Ascending aorta (tissue), 2 donors: ENCODE data around the gene GAREM2. TPM values are rescaled to one million over a fixed set of nuclear protein-coding genes. Genes with fewer than 3 reads are reported as not detected.

ENCODE experiments used
- DNase-seq, 2 donors: peaks; one replicate each; pipeline ENCODE4 v3.0.0-alpha.2; 2019; ENCODE audit warnings: low spot score in 2 of 2
- H3K27ac ChIP-seq, 2 donors: fragments of 200-600 bp; sonication (generic); one replicate each; pipeline ENCODE4 v1.5.1; 2016 to 2017; ENCODE audit warnings: mild to moderate bottlenecking in 1 of 2
- H3K27me3 ChIP-seq: fragments of 200-600 bp; sonication (generic); one replicate; pipeline ENCODE4 v1.5.1; 2017
- H3K36me3 ChIP-seq, 2 donors: fragments of 200-600 bp; sonication (generic); one replicate each; pipeline ENCODE4 v1.5.1; 2016
- H3K4me1 ChIP-seq, 2 donors: fragments of 200-600 bp; sonication (generic); one replicate each; pipeline ENCODE4 v1.5.1; 2016 to 2017; ENCODE audit warnings: mild to moderate bottlenecking in 1 of 2
- H3K4me3 ChIP-seq, 2 donors: fragments of 200-600 bp; sonication (generic); one replicate each; pipeline ENCODE4 v1.5.1; 2016 to 2017; ENCODE audit warnings: mild to moderate bottlenecking in 1 of 2
- H3K9me3 ChIP-seq, 2 donors: fragments of 200-600 bp; sonication (generic); one replicate each; pipeline ENCODE4 v1.5.1; 2016
- CTCF ChIP-seq, 3 experiments: fragments of 200-600 bp in 2 of 3; fragments of 450-650 bp in 1 of 3; sonication (generic) in 2 of 3; IDR thresholded peaks; one replicate each; pipeline ENCODE4 v1.5.1; 2016 to 2019; ENCODE audit warnings: antibody characterized with exemption in 3 of 3, mild to moderate bottlenecking in 1 of 3, moderate library complexity in 1 of 3
- intact Hi-C: fragments of 100-400 bp; cut with DNase I; formaldehyde crosslinking; loops from one replicate; pipeline ENCODE4 v1.15.1; 2023
- total RNA-seq: library from RNA; depleted of rRNA; stranded (reverse); fragments of >200 nt; gene quantifications from one replicate; pipeline ENCODE4 v1.1.0, GENCODE V29; 2016

The GAREM2 gene
- total RNA-seq, result 2.1 TPM

GRCh38 chr2:26172871-26173775, at the start of gene GAREM2:
TSS of gene GAREM2 (plus strand) at chr2:26173088. CDS start at chr2:26173221, 133 bp downstream.
- Histone ChIP-seq H3K36me3 (no peaks in the 10 kb centered on the region), H3K27ac (no peak within 1 kb of the TSS), H3K4me1 (peaks cover 4% of the 10 kb centered on the region in 2 donors), H3K4me3 (peak within 1 kb of the TSS; percentile 57 to 63), H3K9me3 (no peaks in the 10 kb centered on the region), H3K27me3 (peaks cover 15% of the 10 kb centered on the region)
- TF ChIP-seq CTCF (IDR thresholded peaks at IDR 0.05), result no peak
- intact Hi-C loops, result no loop called here
- DNase-seq, result peak in 1 of 2 donors; percentile 60

DNA sequence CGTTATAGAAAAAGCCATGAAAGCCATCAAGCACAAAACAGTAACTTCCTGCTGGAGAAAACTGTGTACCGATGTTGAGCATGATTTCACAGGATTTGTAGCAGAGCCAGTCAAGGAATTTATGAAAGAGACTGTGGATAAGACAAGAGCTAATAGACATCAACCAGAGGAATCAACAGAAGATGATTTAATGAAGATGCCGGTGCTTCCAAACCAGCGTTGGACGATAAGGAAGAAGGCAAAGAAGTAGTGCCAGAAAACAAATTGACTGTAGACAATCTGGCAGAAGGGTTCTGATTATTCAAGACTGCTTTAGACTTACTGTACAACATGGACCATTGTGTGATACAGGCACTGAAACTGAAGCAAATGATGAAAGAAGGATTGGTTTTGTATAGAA, 49.5 kb upstream of the GAREM2 start:
- Histone ChIP-seq H3K36me3 (peaks cover 5 to 8% of the 10 kb centered on the region in 2 donors), H3K4me3 (no peak overlapping the region), H3K27ac (no peak overlapping the region), H3K9me3 (no peaks in the 10 kb centered on the region), H3K27me3 (no peaks in the 10 kb centered on the region), H3K4me1 (peaks cover 0 to 5% of the 10 kb centered on the region in 2 donors)
- no peak for DNase-seq
- intact Hi-C loops, result no loop called here
- TF ChIP-seq CTCF (IDR thresholded peaks at IDR 0.05), result no peak

- Histone ChIP-seq H3K9me3 (no peaks in the 10 kb centered on the region), H3K27ac (no peak overlapping the region), H3K4me3 (no peak overlapping the region), H3K36me3 (peaks cover 6 to 8% of the 10 kb centered on the region in 2 donors), H3K4me1 (peaks cover 0 to 5% of the 10 kb centered on the region in 2 donors), H3K27me3 (no peaks in the 10 kb centered on the region)
- TF ChIP-seq CTCF (IDR thresholded peaks at IDR 0.05), result no peak
- no peak for DNase-seq
- intact Hi-C loops, result no loop called here
These were observed 46.8 kb upstream of the GAREM2 start for GRCh38 chr2:26126074-26126473.

GRCh38 chr2:26128176-26128575, 44.7 kb upstream of the GAREM2 start:
- H3K9me3 ChIP-seq, result no peaks in the 10 kb centered on the region
- H3K4me1 ChIP-seq, result peaks cover 0 to 5% of the 10 kb centered on the region in 2 donors
- no peak overlapping the region for H3K27ac ChIP-seq
- TF ChIP-seq CTCF (IDR thresholded peaks at IDR 0.05), result no peak
- H3K36me3 ChIP-seq, result peaks cover 6 to 8% of the 10 kb centered on the region in 2 donors
- intact Hi-C loops, result no loop called here
- no peaks in the 10 kb centered on the region for H3K27me3 ChIP-seq
- no peak overlapping the region for H3K4me3 ChIP-seq
- DNase-seq, result no peak

GRCh38 chr2:26130763-26131162, 42.1 kb upstream of the GAREM2 start:
- DNase-seq, result no peak
- no peaks in the 10 kb centered on the region for H3K27me3 ChIP-seq
- TF ChIP-seq CTCF (IDR thresholded peaks at IDR 0.05), result no peak
- intact Hi-C loops, result no loop called here
- H3K4me1 ChIP-seq, result peaks cover 0 to 5% of the 10 kb centered on the region in 2 donors
- no peaks in the 10 kb centered on the region for H3K9me3 ChIP-seq
- peaks cover 14 to 19% of the 10 kb centered on the region in 2 donors for H3K36me3 ChIP-seq
- H3K27ac ChIP-seq, result no peak overlapping the region
- no peak overlapping the region for H3K4me3 ChIP-seq
